SK-N-MC (cell line): ENCODE measurements around the gene NT5C3B.

ENCODE experiments used
- EZH2 ChIP-seq: fragments of 200-600 bp; sonication (generic); IDR thresholded peaks from one replicate; pipeline ENCODE4 v1.6.1; 2017; ENCODE audit warnings: antibody characterized with exemption
- POLR2AphosphoS5 ChIP-seq: IDR thresholded peaks from 2 replicates; pipeline ENCODE4 v1.6.1; 2012; ENCODE audit warnings: mild to moderate bottlenecking, low read depth, low read length, borderline replicate concordance

- TF ChIP-seq POLR2AphosphoS5 = no peak
- no peak for TF ChIP-seq EZH2
These were observed 14.3 kb downstream of the NT5C3B start for GRCh38 chr17:41821776-41822175.
